AG09319 (cell line): ENCODE measurements around the gene BLM.

ENCODE experiments used
- DNase-seq: peaks from one replicate; pipeline ENCODE4 v3.0.0-alpha.2; 2010; ENCODE audit warnings: low read depth; ENCODE audit errors: extremely low read depth
- TF ChIP-seq, protein P1 (sequence below): IDR thresholded peaks from 2 replicates; pipeline ENCODE4 v1.5.1; 2011; ENCODE audit warnings: low read depth, mild to moderate bottlenecking, inconsistent platforms, low read length, moderate library complexity

BLM gene

DNA sequence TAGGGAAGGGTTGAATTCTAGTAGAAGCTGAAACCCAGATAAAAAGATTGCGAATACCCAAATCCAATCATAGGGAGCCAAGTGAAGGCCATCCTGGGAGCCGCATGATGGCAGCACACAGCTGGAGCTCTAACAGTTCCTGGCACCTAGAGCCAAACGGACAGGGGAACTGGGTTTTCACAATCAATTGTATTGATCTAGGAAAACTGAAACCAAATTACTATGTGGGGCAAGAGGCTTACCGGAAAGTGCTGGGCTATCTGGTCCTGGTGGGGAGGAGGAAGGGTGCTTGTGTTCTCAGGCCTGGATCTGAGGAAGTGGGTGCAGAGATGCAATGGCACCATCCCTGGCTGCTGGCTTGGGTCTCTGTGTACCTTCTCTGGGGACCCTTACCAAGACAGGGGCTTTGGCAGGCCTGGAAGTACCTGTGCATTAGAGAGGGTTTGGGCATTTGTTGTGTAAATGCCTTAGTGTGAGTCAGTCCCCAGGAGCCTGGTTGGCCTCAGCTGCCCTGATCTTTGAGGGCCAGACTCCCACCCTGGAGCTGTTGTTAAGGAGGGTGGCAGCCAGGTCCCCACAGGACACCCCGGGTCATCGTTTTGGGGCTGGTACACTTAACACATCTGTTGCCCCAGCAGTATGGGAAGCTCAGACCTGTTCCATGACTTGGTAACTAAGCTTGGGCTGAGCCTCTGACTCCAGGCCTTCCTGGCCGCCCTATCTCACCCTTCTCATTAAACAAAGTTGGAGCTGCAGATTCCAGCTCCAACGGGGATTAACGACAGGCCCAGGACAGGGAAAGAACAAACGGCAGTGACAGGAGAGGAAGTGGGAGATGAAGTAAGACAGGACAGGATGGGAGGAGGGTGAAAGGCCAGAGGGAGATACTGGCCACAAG lies 142.3 kb downstream of the BLM start:
- TF ChIP-seq, protein P1, sequence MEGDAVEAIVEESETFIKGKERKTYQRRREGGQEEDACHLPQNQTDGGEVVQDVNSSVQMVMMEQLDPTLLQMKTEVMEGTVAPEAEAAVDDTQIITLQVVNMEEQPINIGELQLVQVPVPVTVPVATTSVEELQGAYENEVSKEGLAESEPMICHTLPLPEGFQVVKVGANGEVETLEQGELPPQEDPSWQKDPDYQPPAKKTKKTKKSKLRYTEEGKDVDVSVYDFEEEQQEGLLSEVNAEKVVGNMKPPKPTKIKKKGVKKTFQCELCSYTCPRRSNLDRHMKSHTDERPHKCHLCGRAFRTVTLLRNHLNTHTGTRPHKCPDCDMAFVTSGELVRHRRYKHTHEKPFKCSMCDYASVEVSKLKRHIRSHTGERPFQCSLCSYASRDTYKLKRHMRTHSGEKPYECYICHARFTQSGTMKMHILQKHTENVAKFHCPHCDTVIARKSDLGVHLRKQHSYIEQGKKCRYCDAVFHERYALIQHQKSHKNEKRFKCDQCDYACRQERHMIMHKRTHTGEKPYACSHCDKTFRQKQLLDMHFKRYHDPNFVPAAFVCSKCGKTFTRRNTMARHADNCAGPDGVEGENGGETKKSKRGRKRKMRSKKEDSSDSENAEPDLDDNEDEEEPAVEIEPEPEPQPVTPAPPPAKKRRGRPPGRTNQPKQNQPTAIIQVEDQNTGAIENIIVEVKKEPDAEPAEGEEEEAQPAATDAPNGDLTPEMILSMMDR: no peak
- no peak for DNase-seq

DNA sequence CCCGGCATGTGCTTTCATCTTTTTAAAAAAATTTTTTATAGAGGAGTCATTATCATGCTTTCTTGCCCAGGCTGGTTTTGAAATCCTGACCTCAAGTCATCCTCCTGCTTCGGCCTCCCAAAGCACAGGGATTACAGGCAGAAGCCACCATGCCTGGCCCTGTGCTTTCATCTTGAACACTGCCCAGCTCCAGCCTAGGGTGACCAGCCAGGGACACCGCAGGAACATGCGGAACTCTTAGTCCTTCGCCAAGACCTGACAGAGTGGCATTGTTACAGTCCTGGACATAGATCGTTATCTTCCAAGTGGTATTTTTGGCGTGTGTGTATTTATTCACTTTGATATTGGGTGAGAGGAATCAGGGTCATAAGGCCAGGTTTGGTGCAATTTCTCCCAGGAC lies 143.3 kb downstream of the BLM start:
- TF ChIP-seq, protein P1: no peak
- no peak for DNase-seq

DNA sequence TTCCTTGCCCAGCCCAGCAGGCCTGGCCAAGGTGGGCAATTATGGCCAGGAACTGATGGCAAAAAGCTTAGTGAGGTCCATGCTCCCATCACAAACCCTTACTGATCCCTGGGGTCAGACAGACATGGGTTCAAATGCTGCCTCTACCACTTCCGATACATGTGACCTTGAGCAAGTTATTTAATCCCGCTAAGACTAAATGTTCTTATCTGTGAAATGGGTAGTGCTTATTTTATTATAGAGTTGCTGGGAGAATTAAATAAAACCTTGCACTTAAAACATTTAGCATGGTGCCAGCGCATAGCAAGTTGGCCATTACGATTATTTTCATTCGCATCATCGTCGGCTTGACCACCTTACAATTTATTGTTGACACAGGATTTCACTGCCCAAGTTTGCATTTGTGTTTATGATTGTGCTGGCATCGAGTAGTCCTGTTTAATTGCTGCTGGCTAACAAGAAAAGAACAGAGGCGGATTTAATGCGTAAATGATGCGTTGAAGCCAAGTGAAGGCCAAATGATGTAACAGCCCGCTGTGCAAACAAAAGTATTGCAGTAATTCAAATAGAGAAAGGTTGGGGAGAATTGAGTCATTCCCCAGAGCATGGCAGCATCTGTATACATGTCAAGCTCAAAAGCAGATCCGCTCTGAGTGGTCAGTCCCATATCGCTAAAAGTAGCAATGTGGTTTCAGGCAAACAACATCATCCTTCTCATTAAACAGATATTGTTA lies 144.0 kb downstream of the BLM start:
- TF ChIP-seq, protein P1: no peak
- DNase-seq: no peak

DNA sequence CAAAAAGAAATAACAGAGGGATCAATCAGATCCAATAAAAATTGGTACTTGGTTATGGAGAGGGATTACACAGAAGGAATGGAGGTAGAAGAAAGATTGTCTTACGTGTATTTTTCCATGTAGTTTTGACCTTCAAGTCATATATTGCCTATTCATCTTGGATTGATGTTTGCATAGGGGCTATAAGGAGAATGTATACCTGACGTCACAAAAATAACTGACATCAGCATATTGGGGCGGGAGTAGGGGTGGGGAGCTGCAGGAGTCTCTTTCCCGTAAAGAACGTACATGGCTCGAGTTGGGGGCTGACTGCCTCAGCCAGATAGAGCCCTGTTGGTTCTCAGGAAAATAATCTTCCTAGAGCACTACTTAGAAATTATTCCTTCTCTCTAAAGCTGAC lies 145.3 kb downstream of the BLM start:
- no peak for DNase-seq

DNA sequence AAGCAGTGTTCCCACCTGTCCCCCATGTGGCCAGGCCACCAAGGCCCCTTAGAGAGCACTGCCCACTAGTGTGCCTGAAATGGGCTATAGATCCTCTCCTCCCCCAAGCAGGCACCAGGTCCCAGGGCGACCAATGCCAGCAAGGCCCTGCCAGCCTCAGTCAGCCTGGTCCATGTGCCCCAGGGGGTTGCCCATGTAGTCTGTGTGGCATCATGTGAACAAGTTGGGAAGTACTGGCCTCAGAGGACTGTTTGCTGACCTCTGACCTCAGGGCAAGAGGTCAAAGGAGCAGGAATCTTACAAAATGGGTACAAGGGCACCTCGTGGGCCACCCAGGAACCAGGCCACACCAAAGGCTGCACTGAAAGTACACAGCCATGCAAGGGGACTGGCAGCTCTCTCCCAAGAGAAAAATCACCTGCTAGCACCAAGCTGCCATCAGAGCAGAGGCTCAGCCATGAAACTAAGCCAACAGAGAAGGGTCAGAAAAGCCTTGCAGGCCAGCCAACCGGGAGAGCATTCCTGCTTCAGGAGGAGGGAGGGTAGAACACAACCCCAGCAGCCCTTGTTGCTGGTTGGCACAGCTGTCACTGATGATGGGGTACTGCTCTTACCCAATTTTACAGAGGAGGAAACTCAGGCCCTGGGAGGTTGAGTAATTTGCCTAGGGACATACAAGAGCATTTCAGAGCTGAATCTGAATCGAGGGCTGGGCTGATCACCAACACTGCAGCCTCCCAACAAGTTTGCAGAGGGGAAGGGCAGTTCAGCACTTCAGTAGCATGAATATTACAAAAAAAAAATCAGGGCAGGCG lies 146.0 kb downstream of the BLM start:
- DNase-seq: no peak
- TF ChIP-seq, protein P1: no peak

More for the DNA sequence above, 145.3 kb downstream of the BLM start:
- TF ChIP-seq, protein P1: no peak

DNA sequence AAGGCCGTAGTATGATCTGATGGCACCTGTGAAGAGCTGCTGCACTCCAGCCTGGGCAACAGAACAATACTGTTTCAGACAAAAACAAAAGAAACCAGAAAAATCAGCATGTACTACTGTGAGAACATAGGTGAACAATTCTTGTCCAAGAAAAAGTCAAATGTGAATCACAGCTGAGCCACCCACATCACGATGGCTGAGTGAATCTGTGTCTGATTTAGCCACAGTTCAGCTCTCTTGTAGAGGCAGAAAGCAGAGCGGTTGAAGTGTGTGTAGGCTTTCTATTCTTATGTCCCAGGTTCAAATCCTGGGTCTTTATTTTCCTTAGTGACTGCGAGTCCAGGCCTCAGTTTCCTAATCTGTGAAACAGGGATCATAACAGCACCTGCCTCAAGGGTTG lies 146.8 kb downstream of the BLM start:
- DNase-seq: no peak
- TF ChIP-seq, protein P1: no peak
